NCI-H526 (cell line): ENCODE measurements around the gene CACNA1F.
A peak's percentile ranks its signal among the peaks of the same experiment; 100 is the strongest.

Source experiments
- DNase-seq, 2 experiments: peaks; one replicate each; lab custom pipeline; 2025; lab: John Stamatoyannopoulos, UW

The CACNA1F gene

DNA sequence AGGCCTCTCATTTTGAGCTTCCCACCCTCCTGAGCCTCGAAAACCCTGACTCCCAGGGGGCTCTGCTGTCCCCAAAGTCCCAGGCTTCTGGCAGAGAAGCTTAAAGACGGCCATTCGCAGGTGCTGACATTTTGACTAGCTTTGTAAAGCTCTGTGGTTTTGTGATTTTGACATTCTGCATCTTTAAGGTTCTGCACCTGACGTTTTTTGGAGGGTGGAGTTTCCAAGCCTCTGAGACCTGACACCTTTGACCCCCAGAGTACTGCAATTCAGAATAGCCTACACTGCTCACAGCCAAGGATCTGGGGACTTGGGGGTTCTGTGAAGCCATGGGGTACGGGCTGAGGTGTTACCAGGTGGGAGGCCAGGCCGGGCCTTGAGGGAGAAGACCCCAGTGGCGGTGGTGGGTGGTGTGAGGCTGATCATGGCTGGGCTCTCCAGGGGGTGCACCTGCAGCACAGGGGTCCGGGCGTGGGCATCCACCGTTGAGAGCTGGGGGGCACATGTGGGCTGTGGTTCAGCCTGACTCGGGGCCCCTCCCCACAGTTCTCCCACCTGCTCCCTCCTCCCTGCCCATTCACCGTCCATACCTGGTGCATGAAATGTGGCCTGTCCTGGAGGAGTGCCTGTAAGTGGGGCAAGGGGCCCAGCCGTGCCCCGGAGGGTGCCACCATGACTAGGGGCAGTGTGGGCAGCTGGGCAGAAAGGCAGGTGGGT, 24.1 kb upstream of the CACNA1F start:
- no peak for DNase-seq

DNA sequence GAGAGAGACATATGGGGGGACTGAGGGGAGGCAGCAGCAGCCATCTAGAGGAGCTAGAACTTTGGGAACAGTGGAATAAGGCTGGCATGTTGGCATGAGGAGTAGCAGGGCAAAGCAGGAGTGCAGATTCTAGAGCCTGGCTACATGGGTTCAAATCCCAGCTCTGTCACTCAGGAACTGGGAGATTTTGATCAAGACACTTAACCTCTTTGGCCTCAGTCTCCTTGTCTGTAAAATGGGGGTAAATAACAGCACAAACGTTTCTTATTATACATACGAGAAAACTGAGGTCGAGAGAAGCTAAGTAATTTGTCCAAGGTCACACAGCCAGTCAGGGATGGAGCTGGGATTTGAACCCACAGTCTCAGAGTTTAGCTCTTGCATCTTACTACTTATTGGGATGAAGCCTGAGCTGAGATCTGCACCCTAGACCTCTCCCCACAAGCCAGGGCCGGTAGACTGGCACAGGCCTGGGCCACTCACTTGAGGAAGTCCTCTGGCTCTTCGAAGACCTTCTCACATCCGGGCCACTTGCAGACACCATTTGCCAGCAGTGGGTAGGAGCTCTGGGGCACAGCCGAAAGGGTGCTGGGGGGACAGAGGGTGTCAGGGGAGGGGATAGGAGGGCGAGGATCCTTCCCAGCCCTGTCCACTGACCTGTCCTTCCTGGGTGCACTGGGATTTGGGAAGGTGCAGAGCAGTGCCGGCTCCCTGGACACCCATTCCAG, 23.3 kb upstream of the CACNA1F start:
- DNase-seq: no peak

DNA sequence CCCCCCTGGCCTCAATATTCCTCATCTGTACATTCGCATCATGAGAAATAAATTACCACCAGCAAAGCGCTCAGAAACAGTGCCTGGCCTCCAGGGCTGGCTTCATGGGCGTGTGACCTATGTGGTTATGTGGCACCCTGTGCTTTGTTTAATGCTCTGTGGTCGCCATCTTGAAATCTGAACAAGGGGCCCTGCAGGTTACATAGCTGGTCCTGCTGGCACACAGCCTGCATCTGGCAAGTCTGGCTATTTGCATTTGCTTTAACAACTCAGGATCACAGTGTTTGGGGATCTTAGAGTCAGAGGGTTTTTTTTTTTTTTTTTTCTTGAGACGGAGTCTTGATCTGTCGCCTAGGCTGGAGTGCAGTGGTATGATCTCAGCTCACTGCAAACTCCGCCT, 21.5 kb upstream of the CACNA1F start:
- no peak for DNase-seq

DNA sequence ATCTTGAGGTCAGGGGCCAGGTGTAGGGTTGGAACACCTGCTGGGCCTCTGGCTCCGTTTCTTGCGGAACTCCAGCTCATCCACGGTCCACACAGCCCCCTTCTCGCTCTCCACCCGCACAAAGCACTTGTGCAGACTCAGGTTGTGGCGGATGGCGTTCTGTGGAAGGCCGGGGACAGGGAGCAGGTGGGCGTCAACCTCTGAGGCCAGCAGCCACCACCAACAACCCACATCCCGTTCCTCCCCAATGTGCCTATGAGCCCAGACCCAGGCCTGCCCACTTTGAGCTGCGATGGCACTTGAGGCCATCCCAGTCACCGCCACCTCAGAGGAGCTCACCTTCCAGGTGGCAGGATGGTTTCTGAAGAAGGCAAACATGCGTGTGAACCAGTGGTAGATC, 18.2 kb upstream of the CACNA1F start:
- no peak for DNase-seq

DNA sequence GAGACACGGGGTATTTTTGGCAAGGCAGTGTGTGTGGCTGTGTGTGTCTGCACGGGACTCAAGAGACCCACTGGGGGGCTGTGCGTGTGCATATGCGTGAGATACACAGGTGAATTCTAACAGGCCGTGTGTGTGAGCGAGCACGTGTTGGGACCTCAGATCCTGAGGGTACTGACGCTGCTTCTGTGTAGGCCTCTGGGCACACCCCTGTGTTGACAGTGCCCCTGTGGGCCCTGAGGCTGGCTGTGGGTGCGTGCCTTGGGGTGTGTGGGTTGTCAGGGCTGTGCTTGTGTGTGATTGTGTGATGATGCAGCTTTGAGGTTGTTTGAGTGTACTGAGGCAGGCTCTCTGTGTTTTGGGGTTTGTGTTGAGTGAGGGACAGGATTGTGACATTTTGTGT, 17.4 kb upstream of the CACNA1F start:
- DNase-seq: no peak

DNA sequence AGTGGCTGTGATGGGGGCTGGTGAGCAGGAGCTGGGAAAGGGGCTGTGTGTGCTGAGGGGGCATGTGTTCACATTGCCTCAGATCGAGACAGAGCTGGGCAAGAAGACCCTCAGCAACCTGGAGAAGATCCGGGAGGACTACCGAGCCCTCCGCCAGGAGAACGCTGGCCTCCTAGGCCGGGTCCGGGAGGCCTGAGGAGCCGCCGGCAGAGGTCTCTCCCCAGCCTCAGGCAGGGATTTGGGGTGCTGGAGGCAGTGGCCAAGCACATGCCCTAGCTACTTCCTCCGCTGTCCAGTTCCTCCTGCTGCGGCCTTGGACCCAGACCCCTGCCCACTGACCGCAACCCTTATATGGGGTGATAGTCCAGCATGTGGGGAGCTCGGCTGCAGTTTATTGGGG, 16.9 kb upstream of the CACNA1F start:
- DNase-seq: no peak

DNA sequence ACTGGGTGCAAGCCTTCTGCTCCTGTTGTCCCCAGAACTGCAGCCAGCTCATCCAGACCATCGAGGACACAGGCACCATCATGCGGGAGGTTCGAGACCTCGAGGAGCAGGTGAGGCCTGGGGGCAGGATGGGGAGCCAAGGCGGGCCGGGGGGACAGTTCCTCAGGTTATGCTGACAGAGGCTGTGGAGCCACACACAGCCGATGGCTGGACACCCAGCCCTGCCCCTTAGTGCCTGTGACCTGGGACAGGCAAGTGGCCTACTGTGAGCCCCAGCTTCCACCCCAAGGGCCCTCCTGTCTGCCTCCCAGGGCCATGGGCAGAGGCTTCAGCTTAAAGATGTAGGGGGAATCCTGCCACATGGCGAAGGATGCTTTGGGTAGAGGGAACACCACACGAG, 16.5 kb upstream of the CACNA1F start:
- no peak for DNase-seq

DNA sequence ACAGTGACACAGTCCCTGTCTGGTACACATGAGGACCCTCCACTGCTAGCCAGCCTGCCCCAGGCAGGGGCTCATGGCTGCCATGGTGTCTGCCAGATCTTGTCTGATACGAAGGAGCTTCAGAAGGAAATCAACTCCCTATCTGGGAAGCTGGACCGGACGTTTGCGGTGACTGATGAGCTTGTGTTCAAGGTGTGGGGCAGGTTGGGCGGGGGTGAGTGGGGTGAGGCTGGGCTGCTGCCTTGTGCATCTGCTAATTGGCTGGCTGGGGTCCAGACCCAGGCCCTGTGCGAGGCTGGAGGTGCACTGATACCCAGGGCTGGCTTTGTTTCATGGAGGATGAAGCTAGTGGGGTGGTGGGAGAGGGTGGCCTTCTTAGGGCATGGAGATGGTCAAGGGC, 15.9 kb upstream of the CACNA1F start:
- no peak for DNase-seq

DNA sequence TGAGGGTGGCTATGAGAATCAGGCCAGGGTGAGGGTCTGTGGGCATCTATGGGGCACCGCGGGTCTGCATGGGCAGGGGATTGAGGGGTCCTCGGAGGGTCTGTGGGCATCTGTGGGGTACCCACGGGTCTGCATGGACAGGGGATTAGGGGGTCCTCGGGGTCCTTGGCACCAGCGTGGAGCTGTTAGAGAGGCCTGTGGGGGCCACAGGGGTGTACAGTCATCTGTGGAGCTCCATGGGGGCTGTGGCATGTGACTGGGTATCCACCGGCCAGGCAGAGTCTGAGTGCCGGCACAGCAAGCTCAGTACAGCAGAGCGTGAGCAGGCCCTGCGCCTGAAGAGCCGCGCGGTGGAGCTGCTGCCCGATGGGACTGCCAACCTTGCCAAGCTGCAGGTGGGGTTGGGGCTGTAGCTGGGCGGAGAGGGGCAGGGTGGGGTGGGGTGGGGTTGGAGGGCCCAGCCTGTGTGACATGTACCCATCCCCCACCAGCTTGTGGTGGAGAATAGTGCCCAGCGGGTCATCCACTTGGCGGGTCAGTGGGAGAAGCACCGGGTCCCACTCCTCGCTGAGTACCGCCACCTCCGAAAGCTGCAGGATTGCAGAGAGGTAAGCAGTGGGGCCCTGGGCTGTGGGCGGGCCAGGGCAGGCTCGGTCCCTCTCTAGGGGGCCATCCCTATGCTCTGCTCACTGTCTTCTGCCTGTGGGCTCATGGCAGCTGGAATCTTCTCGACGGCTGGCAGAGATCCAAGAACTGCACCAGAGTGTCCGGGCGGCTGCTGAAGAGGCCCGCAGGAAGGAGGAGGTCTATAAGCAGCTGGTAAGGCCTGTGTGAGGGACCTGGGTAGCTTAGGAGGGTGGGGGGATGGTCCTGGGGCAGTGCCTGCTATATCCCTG, 15.0 kb upstream of the CACNA1F start:
- DNase-seq: no peak

DNA sequence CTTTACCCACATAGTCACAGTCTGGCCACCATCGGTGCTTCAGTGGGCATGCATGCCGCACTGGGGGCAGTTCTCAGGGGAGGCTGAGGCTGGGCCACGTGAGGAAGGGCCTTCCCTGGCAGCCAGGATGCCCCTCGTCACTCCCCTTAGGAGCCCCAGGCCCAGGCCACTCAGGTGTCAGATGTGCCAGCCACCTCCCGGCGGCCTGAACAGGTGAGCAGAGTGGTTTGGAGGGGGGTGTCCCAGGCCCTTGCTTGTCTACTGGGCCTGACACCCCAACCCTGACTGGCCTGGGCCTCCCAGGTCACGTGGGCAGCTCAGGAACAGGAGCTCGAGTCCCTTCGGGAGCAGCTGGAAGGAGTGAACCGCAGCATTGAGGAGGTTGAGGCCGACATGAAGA, 14.2 kb upstream of the CACNA1F start:
- no peak for DNase-seq

DNA sequence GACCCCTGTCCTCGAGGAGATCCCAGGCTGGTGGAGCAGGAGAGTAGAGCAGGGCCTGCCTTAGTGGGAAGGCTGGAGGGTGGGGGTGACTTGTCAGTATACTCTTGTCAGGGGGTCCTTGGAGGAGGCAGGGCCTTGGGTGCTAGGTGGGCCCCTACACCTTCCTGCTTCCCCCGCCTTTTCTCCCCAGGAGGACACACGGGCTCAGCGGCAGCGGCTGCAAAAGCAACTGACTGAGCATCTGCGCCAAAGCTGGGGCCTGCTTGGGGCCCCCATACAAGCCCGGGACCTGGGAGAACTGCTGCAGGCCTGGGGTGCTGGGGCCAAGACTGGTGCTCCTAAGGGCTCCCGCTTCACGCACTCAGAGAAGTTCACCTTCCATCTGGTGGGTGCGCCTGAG, 13.4 kb upstream of the CACNA1F start:
- no peak for DNase-seq

DNA sequence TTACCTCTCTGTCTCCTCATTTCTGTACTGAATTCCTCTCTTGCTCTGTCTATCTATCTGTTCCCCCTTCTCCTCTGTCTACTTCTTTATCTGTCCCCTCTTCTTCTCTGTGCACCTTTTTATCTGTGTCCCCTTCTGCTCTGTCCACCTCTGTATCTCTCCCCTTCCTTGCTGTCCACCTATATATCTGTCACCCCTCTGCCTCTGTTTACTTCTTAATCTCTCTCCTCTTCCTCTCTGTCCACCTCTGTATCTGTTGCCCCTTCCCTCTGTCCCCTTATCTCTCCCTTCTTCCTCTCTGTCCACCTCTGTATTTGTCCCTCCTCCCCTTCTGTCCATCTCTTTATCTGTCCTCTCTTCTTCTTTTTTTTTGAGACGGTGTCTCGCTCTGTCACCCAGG, 11.1 kb upstream of the CACNA1F start:
- no peak for DNase-seq

DNA sequence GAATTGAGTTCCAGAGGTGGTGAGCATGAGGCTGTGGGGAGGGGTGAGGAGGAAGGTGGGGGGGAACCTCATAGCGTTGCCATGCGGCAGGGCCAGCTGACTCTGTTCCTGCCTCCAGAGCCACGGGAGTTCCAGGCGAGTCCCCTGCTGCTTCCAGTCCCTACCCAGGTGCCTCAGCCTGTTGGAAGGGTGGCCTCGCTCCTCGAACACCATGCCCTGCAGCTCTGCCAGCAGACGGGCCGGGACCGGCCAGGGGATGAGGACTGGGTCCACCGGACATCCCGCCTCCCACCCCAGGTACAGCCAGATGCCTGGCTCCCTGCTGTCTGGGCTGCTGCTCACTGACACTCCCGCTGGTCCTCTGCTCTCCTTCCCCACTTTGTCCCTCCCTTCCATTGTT, 10.0 kb upstream of the CACNA1F start:
- DNase-seq: no peak

DNA sequence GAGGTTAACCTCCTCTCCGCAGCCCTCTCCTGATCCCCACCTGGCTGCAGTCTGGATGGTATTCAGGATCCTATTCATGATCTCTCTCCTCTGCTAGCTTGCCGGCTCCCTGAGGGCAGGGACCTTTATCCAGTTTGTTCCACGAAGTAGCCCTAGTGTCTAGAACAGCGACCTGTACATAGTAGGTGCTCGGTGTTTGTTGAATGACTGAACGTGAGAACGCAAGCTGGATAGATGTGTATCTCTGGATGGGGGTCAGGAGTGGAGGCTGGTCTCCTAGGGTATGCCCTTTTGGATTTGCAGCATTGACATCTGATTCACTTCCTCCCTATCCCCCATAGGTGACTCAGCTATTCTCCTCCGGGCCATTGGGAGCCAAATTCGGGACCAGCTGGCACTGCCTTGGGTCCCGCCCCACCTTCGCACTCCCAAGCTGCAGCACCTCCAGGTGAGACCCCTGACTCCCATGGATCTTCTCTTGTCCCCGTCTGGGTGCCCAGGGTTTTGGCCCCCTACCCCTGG, 9.5 kb upstream of the CACNA1F start:
- DNase-seq: no peak

DNA sequence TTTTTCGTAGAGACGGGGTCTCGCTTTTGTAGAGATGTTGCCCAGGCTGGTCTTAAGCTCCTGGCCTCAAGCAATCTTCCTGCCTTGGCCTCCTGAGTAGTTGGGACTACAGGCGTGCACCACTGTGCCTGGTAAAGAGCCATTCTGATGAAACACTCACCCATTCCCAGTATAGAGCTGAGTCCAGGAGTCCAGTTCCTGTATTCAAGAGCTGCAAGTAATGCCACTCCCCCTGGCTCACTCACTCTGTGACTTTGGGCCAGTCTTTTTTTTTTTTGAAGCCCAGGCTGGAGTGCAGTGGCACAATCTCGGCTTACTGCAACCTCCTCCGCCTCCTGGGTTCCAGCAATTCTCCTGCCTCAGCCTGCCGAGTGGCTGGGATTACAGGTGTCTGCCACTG, 5.6 kb upstream of the CACNA1F start:
- DNase-seq: no peak

DNA sequence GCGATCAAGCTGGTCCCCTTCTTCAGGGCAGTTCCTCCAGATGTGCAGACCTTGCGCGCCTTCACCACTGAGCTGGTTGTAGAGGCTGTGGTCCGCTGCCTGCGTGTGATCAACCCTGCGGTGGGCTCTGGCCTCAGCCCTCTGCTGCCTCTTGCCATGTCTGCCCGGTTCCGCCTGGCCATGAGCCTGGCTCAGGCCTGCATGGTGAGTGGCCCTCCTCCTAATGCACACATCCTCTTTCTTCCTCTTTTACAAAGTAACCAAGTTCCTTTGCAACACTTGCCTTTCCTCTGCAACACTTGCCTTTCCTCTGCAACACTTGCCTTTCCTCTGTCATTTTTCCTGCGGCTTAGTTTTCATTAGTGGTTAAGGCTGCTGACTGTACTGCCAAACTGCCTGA, 3.9 kb upstream of the CACNA1F start:
- DNase-seq: no peak

DNA sequence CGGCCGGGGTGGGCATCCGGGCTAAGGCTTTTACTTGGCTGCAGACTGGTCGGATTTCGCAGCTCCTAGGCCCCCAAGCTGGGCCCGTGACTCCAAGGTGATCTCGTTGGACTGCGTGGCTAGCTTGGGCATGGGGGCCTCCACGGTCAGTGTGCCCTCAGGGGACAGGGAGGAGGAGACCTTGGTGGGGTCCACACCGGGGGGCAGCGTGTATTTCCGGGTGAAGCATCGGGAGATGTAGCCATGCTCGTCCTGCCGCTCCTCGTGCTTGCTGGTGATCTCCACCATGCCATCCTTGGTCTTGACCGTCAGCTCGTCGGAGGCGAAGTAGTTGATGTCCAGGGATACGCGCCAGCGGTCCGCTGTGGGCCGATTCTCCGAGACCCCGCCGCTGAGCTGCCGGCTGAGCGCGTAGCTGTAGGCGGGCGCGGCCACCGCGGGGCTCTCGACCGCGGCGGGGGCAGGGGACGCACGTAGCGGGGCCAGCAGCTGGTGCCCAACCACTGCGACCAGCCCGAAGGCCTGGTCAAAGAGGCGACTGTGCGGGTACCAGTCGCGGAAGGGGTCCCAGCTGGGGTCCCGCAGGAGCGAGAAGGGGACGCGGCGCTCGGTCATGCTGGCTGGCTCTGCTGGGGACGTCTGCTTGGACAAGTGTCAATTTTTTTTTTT, 881 bp upstream of the CACNA1F start:
- DNase-seq: no peak

DNA sequence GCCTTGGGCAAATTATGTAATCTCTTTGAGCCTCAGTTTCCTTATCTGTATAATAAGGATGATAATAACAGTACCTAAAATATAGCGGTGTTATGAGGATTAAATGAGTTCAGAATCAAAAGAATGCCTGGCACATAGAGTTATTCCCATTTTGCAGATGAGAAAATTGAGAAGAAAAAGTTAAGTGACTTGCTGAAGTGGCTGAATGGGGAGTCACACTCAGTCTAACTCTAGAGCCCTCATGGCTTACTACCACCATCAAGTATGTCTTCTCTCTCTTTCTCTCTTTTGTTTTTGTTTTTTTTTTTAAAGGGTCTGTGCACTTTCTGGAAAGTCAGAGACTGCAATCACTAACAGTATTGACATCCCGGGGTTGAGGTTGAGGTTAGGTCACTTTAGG, 615 bp downstream of the CACNA1F start:
- no peak for DNase-seq

DNA sequence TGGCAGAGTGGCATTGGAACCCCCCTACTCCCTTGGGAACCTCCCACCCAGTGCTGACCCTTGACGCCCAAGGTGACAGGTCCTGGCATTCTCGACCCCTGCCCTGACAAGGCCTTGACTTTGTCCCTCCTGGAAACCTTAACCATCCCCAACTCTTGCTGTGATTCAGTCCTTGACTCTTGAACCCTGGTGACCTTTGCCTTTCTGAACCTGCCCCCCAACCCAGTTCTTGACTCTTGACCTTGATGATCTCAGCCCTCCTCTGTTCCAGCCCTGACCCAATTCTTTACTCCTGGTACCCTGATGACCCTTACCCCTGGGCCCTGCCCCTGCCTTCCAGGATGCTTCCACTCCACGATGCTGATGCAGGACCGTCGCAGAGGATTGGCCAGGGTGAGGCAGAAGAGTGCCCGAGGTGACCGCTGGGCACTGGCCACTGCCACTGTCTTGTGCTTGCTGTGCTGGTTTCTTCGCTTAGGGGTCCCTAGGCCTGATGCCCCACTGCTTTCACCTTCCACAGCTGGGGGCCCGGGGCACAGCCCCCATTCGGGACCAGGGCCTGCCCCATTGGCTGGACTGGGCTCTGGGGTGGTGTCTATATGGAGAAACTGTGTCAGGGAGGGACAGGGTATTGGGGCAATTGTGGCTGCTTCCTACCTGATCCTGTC, 1.7 kb downstream of the CACNA1F start:
- no peak for DNase-seq

DNA sequence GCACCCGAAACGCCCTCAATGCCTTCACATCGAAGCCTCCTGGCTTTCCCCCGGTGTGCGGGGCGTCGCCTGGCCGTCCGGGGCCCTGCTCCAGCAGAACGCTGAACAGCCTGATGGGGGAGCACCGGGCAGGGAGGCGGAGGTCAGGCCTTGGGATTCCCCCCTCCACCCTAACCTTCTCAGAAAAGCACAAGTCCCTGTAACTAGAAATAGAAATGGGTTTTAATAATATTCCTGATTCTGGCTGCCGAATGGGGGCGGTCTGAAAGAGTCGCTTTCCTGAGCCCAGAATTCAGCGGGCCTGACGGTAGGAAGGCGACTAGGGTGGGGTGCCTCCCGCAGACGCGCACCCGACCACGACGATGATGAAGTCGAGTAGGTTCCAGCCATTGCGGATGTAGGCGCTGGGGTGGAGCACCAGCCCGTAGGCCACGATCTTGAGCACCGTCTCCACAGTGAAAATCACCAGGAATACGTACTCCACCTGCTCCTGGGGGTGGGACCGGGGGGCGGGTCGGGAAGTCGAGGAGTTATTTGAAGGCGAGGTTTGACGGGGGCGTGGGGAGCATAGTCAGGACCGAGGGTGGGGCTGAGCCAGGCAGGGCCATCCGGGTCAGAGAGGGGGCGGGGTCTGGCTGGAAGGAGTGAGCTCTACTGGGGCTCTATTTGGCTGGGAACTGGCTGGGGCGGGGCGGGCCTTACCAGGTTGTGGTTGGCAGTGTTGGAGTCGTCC, 2.5 kb downstream of the CACNA1F start:
- DNase-seq: peak in 1 of 2 experiments; percentile 57

DNA sequence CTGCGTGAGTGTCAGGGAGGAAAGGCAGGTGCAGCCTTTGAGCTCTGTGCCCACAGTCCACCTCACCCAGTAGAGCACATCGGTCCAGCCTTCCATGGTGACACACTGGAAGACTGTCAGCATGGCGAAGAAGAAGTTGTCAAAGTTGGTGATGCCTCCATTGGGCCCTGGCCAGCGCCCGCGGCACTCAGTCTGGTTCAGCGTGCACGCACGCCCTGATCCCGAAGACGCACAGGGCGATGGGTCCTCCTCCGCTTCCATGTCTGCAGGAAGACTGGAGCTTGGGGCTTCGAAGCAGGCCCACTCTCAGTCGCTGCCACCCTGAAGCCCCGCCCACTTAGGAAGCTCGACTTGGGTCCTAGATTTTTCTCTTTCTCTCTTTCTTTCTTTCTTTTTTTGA, 5.0 kb downstream of the CACNA1F start:
- no peak for DNase-seq
